ENCODE measurements around the gene SLC47A1. TPM values are rescaled to one million over a fixed set of nuclear protein-coding genes. Genes with fewer than 3 reads are reported as not detected.

The SLC47A1 gene
- total and polyA plus RNA-seq, 4 donors = 34.8 to 69.2 (median 37.2) TPM

DNA sequence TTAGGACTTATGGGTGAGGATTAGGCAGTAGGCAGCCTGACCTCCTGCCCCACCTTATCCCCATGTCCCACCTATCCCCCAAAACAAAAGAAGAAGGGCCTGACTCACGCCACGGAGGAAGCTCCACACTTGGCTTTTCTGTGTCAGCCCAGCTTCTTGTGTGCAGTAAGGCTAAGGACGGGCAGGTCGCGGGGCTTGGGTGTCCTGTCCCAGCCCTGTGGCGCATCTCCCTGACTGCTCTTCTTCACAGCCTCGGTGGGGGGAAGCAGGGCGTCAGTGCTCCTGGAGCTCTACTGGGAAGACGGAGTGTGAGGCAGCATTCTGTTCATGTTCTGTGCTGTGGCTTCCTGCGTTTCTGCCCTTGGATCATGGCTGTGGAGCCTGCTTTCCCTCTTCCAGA, 80.3 kb downstream of the SLC47A1 start:
- no peaks in the 10 kb centered on the region for H3K4me1 ChIP-seq (ENCODE audit: control insufficient read depth in 4 of 4, insufficient read depth in 4 of 4, low read length in 3 of 4)
- 93% methylated on average over 10 of the region's 10 CpGs for WGBS
- no peak overlapping the region for H3K27ac ChIP-seq (ENCODE audit: low read depth in 1 of 2, low read length in 2 of 2)

DNA sequence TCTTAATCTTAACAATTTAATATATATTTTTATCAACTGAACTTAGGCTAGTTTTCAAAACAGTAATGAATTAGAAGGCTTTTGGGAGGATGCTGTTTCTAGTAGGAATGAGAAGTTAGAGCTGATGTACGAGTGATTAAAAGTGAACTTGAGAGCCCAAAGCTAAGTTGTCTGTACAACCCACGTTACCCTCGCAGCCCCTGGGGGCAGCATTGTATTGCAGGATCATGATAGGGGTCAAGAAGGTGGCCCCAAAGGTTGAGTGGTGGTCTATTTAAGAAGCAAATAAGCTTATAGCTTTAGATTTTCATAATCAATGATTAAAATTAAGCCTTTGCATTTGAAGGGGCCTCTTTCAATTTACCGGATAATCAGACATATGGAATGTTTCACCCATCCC, 81.2 kb downstream of the SLC47A1 start:
- Histone ChIP-seq H3K9ac (ENCODE audit: low read depth in 1 of 2, low read length in 2 of 2) (no peak overlapping the region), H3K4me3 (ENCODE audit: low read depth in 1 of 3, low read length in 3 of 3) (no peak overlapping the region), H3K27ac (ENCODE audit: low read depth in 1 of 2, low read length in 2 of 2) (no peak overlapping the region), H3K4me1 (ENCODE audit: control insufficient read depth in 4 of 4, insufficient read depth in 4 of 4, low read length in 3 of 4) (no peaks in the 10 kb centered on the region), H3K27me3 (ENCODE audit: control insufficient read depth in 4 of 4, insufficient read depth in 4 of 4, low read length in 3 of 4) (no peaks in the 10 kb centered on the region), H3K9me3 (ENCODE audit: control insufficient read depth in 4 of 4, low read length in 3 of 4) (peaks cover 3 to 19% (median 12%) of the 10 kb centered on the region in 4 donors), H3K36me3 (ENCODE audit: control insufficient read depth in 4 of 4, insufficient read depth in 3 of 4, low read depth in 1 of 4, low read length in 3 of 4) (peaks cover 0 to 5% (median 1%) of the 10 kb centered on the region in 4 donors)
- WGBS = 98% methylated on average over 4 of the region's 4 CpGs
- no peak for DNase-seq (ENCODE audit: low spot score)
- TF ChIP-seq GABPA (IDR thresholded peaks at IDR 0.05 in 1 of 2, conservative IDR thresholded peaks at IDR 0.05 in 1 of 2) (no peak), NR2F2 (IDR thresholded peaks at IDR 0.05) (no peak), HNF4A (conservative IDR thresholded peaks at IDR 0.05) (no peak), JUND (IDR thresholded peaks at IDR 0.05) (no peak), HNF4G (IDR thresholded peaks at IDR 0.05) (no peak), TAF1 (conservative IDR thresholded peaks at IDR 0.05) (no peak)
- TF ChIP-seq, protein P1, sequence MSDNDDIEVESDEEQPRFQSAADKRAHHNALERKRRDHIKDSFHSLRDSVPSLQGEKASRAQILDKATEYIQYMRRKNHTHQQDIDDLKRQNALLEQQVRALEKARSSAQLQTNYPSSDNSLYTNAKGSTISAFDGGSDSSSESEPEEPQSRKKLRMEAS (IDR thresholded peaks at IDR 0.05) = no peak
- TF ChIP-seq, protein P2, sequence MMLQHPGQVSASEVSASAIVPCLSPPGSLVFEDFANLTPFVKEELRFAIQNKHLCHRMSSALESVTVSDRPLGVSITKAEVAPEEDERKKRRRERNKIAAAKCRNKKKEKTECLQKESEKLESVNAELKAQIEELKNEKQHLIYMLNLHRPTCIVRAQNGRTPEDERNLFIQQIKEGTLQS (IDR thresholded peaks at IDR 0.05) = no peak

More for the DNA sequence above, 80.3 kb downstream of the SLC47A1 start:
- H3K9ac ChIP-seq (ENCODE audit: low read depth in 1 of 2, low read length in 2 of 2) = no peak overlapping the region
- no peak for TF ChIP-seq JUND (IDR thresholded peaks at IDR 0.05)
- TF ChIP-seq, protein P3, sequence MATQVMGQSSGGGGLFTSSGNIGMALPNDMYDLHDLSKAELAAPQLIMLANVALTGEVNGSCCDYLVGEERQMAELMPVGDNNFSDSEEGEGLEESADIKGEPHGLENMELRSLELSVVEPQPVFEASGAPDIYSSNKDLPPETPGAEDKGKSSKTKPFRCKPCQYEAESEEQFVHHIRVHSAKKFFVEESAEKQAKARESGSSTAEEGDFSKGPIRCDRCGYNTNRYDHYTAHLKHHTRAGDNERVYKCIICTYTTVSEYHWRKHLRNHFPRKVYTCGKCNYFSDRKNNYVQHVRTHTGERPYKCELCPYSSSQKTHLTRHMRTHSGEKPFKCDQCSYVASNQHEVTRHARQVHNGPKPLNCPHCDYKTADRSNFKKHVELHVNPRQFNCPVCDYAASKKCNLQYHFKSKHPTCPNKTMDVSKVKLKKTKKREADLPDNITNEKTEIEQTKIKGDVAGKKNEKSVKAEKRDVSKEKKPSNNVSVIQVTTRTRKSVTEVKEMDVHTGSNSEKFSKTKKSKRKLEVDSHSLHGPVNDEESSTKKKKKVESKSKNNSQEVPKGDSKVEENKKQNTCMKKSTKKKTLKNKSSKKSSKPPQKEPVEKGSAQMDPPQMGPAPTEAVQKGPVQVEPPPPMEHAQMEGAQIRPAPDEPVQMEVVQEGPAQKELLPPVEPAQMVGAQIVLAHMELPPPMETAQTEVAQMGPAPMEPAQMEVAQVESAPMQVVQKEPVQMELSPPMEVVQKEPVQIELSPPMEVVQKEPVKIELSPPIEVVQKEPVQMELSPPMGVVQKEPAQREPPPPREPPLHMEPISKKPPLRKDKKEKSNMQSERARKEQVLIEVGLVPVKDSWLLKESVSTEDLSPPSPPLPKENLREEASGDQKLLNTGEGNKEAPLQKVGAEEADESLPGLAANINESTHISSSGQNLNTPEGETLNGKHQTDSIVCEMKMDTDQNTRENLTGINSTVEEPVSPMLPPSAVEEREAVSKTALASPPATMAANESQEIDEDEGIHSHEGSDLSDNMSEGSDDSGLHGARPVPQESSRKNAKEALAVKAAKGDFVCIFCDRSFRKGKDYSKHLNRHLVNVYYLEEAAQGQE (IDR thresholded peaks at IDR 0.05) = no peak
- DNase-seq (ENCODE audit: low spot score) = no peak
- H3K36me3 ChIP-seq (ENCODE audit: control insufficient read depth in 4 of 4, insufficient read depth in 3 of 4, low read depth in 1 of 4, low read length in 3 of 4) = peaks cover 0 to 5% (median 1%) of the 10 kb centered on the region in 4 donors
- no peaks in the 10 kb centered on the region for H3K27me3 ChIP-seq (ENCODE audit: control insufficient read depth in 4 of 4, insufficient read depth in 4 of 4, low read length in 3 of 4)
- no peak overlapping the region for H3K4me3 ChIP-seq (ENCODE audit: low read depth in 1 of 3, low read length in 3 of 3)
- peaks cover 0 to 11% (median 4%) of the 10 kb centered on the region in 4 donors for H3K9me3 ChIP-seq (ENCODE audit: control insufficient read depth in 4 of 4, low read length in 3 of 4)

DNA sequence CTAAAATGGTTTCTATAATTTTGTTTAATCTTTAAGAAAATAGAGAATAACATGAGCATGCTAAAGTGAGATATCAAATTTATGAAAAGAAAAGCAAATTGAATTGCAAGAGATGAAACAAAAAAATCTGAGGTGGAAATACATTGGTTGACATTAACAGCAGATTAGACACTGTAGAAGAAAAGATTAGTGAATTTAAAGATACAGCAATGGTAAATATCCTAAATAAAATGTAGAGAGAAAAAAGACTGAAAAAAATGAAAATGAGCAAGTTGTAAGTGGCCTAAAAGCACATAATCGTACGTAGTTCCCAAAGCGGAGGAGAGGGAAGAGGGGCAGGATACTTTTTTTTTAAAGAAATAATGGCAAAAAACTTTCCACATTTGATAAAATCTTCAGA, 84.4 kb downstream of the SLC47A1 start:
- peaks cover 0 to 5% (median 1%) of the 10 kb centered on the region in 4 donors for H3K36me3 ChIP-seq (ENCODE audit: control insufficient read depth in 4 of 4, insufficient read depth in 3 of 4, low read depth in 1 of 4, low read length in 3 of 4)
- H3K4me1 ChIP-seq (ENCODE audit: control insufficient read depth in 4 of 4, insufficient read depth in 4 of 4, low read length in 3 of 4) = no peaks in the 10 kb centered on the region
- H3K9ac ChIP-seq (ENCODE audit: low read depth in 1 of 2, low read length in 2 of 2) = no peak overlapping the region
- no peak for DNase-seq (ENCODE audit: low spot score)
- no peak overlapping the region for H3K27ac ChIP-seq (ENCODE audit: low read depth in 1 of 2, low read length in 2 of 2)
- no peaks in the 10 kb centered on the region for H3K27me3 ChIP-seq (ENCODE audit: control insufficient read depth in 4 of 4, insufficient read depth in 4 of 4, low read length in 3 of 4)
- peaks cover 3 to 27% (median 12%) of the 10 kb centered on the region in 4 donors for H3K9me3 ChIP-seq (ENCODE audit: control insufficient read depth in 4 of 4, low read length in 3 of 4)
- H3K4me3 ChIP-seq (ENCODE audit: low read depth in 1 of 3, low read length in 3 of 3) = no peak overlapping the region
- WGBS = 94% methylated on average over 3 of the region's 3 CpGs
- no peak for TF ChIP-seq SP1 (IDR thresholded peaks at IDR 0.05)
- TF ChIP-seq, protein P2 (IDR thresholded peaks at IDR 0.05) = no peak
- TF ChIP-seq, protein P4, sequence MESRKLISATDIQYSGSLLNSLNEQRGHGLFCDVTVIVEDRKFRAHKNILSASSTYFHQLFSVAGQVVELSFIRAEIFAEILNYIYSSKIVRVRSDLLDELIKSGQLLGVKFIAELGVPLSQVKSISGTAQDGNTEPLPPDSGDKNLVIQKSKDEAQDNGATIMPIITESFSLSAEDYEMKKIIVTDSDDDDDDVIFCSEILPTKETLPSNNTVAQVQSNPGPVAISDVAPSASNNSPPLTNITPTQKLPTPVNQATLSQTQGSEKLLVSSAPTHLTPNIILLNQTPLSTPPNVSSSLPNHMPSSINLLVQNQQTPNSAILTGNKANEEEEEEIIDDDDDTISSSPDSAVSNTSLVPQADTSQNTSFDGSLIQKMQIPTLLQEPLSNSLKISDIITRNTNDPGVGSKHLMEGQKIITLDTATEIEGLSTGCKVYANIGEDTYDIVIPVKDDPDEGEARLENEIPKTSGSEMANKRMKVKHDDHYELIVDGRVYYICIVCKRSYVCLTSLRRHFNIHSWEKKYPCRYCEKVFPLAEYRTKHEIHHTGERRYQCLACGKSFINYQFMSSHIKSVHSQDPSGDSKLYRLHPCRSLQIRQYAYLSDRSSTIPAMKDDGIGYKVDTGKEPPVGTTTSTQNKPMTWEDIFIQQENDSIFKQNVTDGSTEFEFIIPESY (IDR thresholded peaks at IDR 0.05) = no peak
- TF ChIP-seq, protein P5, sequence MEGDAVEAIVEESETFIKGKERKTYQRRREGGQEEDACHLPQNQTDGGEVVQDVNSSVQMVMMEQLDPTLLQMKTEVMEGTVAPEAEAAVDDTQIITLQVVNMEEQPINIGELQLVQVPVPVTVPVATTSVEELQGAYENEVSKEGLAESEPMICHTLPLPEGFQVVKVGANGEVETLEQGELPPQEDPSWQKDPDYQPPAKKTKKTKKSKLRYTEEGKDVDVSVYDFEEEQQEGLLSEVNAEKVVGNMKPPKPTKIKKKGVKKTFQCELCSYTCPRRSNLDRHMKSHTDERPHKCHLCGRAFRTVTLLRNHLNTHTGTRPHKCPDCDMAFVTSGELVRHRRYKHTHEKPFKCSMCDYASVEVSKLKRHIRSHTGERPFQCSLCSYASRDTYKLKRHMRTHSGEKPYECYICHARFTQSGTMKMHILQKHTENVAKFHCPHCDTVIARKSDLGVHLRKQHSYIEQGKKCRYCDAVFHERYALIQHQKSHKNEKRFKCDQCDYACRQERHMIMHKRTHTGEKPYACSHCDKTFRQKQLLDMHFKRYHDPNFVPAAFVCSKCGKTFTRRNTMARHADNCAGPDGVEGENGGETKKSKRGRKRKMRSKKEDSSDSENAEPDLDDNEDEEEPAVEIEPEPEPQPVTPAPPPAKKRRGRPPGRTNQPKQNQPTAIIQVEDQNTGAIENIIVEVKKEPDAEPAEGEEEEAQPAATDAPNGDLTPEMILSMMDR (IDR thresholded peaks at IDR 0.05; ENCODE audit: low read depth, low read length, missing input control) = no peak
- no peak for TF ChIP-seq RXRA (IDR thresholded peaks at IDR 0.05)
- no peak for TF ChIP-seq GABPA (IDR thresholded peaks at IDR 0.05 in 1 of 2, conservative IDR thresholded peaks at IDR 0.05 in 1 of 2)
- TF ChIP-seq EGR1 (IDR thresholded peaks at IDR 0.05; ENCODE audit: low read depth in 2 of 2) = no peak
- TF ChIP-seq NR2F2 (IDR thresholded peaks at IDR 0.05) = no peak
- no peak for TF ChIP-seq RAD21 (IDR thresholded peaks at IDR 0.05)
- TF ChIP-seq FOXA1 (IDR thresholded peaks at IDR 0.05) = no peak
- TF ChIP-seq, protein P3 (IDR thresholded peaks at IDR 0.05) = no peak
